Testis (tissue), 2 donors: ENCODE data around the gene TARDBP.

Source experiments
- POLR2A ChIP-seq: fragments of 450-650 bp; IDR thresholded peaks from one replicate; pipeline ENCODE4 v1.6.1; 2017; ENCODE audit warnings: antibody characterized with exemption, mild to moderate bottlenecking, moderate library complexity
- TF ChIP-seq, protein P1 (sequence below), 3 experiments: fragments of 450-650 bp in 2 of 3; fragments of 200-600 bp in 1 of 3; sonication (generic) in 1 of 3; IDR thresholded peaks; one replicate each; pipeline ENCODE4 v1.5.1; 2016 to 2019; ENCODE audit warnings: antibody characterized with exemption in 3 of 3, mild to moderate bottlenecking in 2 of 3, moderate library complexity in 1 of 3

DNA sequence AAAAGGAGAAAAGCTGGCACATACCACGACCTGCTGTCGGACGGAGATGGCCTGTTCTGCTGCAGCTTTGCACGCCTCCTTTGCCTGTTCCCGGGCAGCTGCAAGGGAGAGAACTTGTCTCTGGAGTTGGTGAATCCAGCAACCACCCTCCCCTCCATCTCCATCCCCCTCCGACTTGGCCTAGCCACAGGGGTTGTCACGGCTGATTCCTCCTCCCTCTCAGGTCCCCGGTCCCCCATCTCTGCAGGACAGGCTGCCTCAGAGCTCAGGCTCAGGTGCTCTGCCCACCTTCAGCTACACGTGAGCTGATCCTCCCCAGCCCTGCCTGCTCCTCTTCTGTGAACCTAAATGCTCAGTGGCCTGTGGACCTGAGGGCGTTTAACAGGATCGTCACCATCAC lies 58.4 kb downstream of the TARDBP start:
- TF ChIP-seq, protein P1, sequence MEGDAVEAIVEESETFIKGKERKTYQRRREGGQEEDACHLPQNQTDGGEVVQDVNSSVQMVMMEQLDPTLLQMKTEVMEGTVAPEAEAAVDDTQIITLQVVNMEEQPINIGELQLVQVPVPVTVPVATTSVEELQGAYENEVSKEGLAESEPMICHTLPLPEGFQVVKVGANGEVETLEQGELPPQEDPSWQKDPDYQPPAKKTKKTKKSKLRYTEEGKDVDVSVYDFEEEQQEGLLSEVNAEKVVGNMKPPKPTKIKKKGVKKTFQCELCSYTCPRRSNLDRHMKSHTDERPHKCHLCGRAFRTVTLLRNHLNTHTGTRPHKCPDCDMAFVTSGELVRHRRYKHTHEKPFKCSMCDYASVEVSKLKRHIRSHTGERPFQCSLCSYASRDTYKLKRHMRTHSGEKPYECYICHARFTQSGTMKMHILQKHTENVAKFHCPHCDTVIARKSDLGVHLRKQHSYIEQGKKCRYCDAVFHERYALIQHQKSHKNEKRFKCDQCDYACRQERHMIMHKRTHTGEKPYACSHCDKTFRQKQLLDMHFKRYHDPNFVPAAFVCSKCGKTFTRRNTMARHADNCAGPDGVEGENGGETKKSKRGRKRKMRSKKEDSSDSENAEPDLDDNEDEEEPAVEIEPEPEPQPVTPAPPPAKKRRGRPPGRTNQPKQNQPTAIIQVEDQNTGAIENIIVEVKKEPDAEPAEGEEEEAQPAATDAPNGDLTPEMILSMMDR (IDR thresholded peaks at IDR 0.05) = no peak
- TF ChIP-seq POLR2A = no peak
